Mesenchymal stem cell (in vitro differentiated cells and primary cell): ENCODE results near the gene PCBP2.

Experiments used
- DNase-seq: peaks from one replicate; pipeline ENCODE4 v3.0.0-alpha.2; 2013
- H2AFZ ChIP-seq: one replicate; pipeline ENCODE4 v1.6.1; 2013; ENCODE audit warnings: low read depth, mild to moderate bottlenecking, control low read depth, inconsistent platforms, low read length, moderate library complexity
- H2AK5ac ChIP-seq: 2 replicates; pipeline ENCODE4 v1.6.1; 2013; ENCODE audit warnings: low read length, moderate library complexity, mild to moderate bottlenecking, inconsistent platforms; ENCODE audit not compliant: severe bottlenecking
- H2BK120ac ChIP-seq: one replicate; pipeline ENCODE4 v1.6.1; 2013; ENCODE audit warnings: low read depth, mild to moderate bottlenecking, inconsistent platforms, low read length, moderate library complexity
- H2BK12ac ChIP-seq, 2 experiments: one replicate each; pipeline ENCODE4 v1.6.1; 2013; ENCODE audit warnings: inconsistent platforms in 2 of 2, low read length in 2 of 2, mild to moderate bottlenecking in 2 of 2, moderate library complexity in 2 of 2, control low read depth in 1 of 2
- H2BK15ac ChIP-seq: one replicate; pipeline ENCODE4 v1.6.1; 2013; ENCODE audit warnings: mild to moderate bottlenecking, low read depth, inconsistent platforms; ENCODE audit not compliant: poor library complexity, severe bottlenecking
- H2BK5ac ChIP-seq: 2 replicates; pipeline ENCODE4 v1.6.1; 2013; ENCODE audit warnings: low read depth, mild to moderate bottlenecking, low read length, control low read depth, inconsistent platforms; ENCODE audit not compliant: poor library complexity, severe bottlenecking
- H3K14ac ChIP-seq, 2 experiments: one replicate each; pipeline ENCODE4 v1.6.1; 2013; ENCODE audit warnings: inconsistent platforms in 2 of 2, low read length in 2 of 2, control low read depth in 1 of 2, mild to moderate bottlenecking in 1 of 2, moderate library complexity in 1 of 2
- H3K18ac ChIP-seq, 2 experiments: one replicate each; pipeline ENCODE4 v1.6.1; 2013; ENCODE audit warnings: inconsistent platforms in 2 of 2, low read length in 2 of 2, control low read depth in 1 of 2, low read depth in 1 of 2, mild to moderate bottlenecking in 1 of 2
- H3K23ac ChIP-seq, 2 experiments: one replicate each; pipeline ENCODE4 v1.6.1; 2013; ENCODE audit warnings: inconsistent platforms in 2 of 2, low read length in 2 of 2, mild to moderate bottlenecking in 2 of 2, moderate library complexity in 2 of 2, control low read depth in 1 of 2
- H3K27ac ChIP-seq: 2 replicates; pipeline ENCODE4 v1.5.1; 2013; ENCODE audit warnings: mild to moderate bottlenecking, moderate library complexity, low read length, control low read depth, inconsistent platforms; ENCODE audit not compliant: poor library complexity, severe bottlenecking
- H3K27me3 ChIP-seq, 2 experiments: 2 replicates each; pipeline versions ENCODE4 v1.6.1 to v1.7.0; 2013; ENCODE audit warnings: low read length in 2 of 2, mild to moderate bottlenecking in 2 of 2, moderate library complexity in 2 of 2, control low read depth in 1 of 2, inconsistent platforms in 1 of 2; ENCODE audit not compliant: control insufficient read depth in 1 of 2, insufficient read depth in 1 of 2
- H3K36me3 ChIP-seq, 2 experiments: 2 replicates each; pipeline versions ENCODE4 v1.6.1 to v1.7.0; 2013; ENCODE audit warnings: low read length in 2 of 2, control low read depth in 1 of 2, inconsistent platforms in 1 of 2, low read depth in 1 of 2, mild to moderate bottlenecking in 1 of 2; ENCODE audit not compliant: insufficient read depth in 2 of 2, control insufficient read depth in 1 of 2
- H3K4ac ChIP-seq, 2 experiments: one replicate each; pipeline ENCODE4 v1.6.1; 2013; ENCODE audit warnings: inconsistent platforms in 2 of 2, low read length in 2 of 2, mild to moderate bottlenecking in 2 of 2, moderate library complexity in 2 of 2, control low read depth in 1 of 2, low read depth in 1 of 2
- H3K4me1 ChIP-seq: 2 replicates; pipeline ENCODE4 v1.6.1; 2013; ENCODE audit warnings: low read depth, low read length, control low read depth; ENCODE audit not compliant: control insufficient read depth, insufficient read depth
- H3K4me2 ChIP-seq: 2 replicates; pipeline ENCODE4 v1.6.1; 2013; ENCODE audit warnings: low read length, mild to moderate bottlenecking, inconsistent platforms; ENCODE audit not compliant: poor library complexity, severe bottlenecking
- H3K4me3 ChIP-seq, 2 experiments: 2 replicates each; pipeline versions ENCODE4 v1.5.1 to v1.7.0; 2013; ENCODE audit warnings: low read length in 2 of 2, mild to moderate bottlenecking in 2 of 2, control low read depth in 1 of 2, low read depth in 1 of 2; ENCODE audit not compliant: insufficient read depth in 1 of 2
- H3K79me1 ChIP-seq: replicated peaks from 2 replicates; pipeline ENCODE4 v1.6.1; 2013; ENCODE audit warnings: mild to moderate bottlenecking, control low read depth, low read length, inconsistent platforms; ENCODE audit not compliant: poor library complexity, severe bottlenecking
- H3K9ac ChIP-seq: 2 replicates; pipeline ENCODE4 v1.7.0; 2013; ENCODE audit warnings: mild to moderate bottlenecking, low read length, moderate library complexity
- H3K9me3 ChIP-seq: 2 replicates; pipeline ENCODE4 v1.7.0; 2013; ENCODE audit warnings: mild to moderate bottlenecking, low read length; ENCODE audit not compliant: control insufficient read depth
- H4K8ac ChIP-seq: one replicate; pipeline ENCODE4 v1.6.1; 2013; ENCODE audit warnings: inconsistent platforms, mild to moderate bottlenecking, low read length, moderate library complexity
- H4K91ac ChIP-seq: one replicate; pipeline ENCODE4 v1.6.1; 2013; ENCODE audit warnings: mild to moderate bottlenecking, low read length, inconsistent platforms
- WGBS: methylation state at CpG from one replicate; pipeline ENCODE4 v1.1.7; 2013; ENCODE audit warnings: mixed read lengths; 5-methylcytosine and 5-hydroxymethylcytosine counted together

PCBP2 gene

GRCh38 chr12:53500776-53501614 is 49.1 kb downstream of the PCBP2 start, which contains the start of gene TARBP2:
Gene TARBP2 (plus strand): TSS chr12:53501283. CDS start chr12:53501409, 126 bp downstream.
- Histone ChIP-seq H3K4me1 (peaks cover 36% of the 10 kb centered on the region), H3K27ac (peak within 1 kb of the TSS; percentile 98), H4K91ac (peak within 1 kb of the TSS; percentile 97), H3K14ac (peak within 1 kb of the TSS; percentile 87 to 99), H2BK120ac (peak within 1 kb of the TSS; percentile 80), H3K9ac (peak within 1 kb of the TSS; percentile 100), H3K18ac (peak within 1 kb of the TSS; percentile 98 to 100), H2AFZ (peak within 1 kb of the TSS; percentile 56), H3K36me3 (peaks cover 33 to 35% of the 10 kb centered on the region in 2 experiments), H2BK5ac (peak within 1 kb of the TSS; percentile 83), H2BK12ac (peak within 1 kb of the TSS; percentile 62 to 73), H4K8ac (peak within 1 kb of the TSS; percentile 100), H3K4me2 (peak within 1 kb of the TSS; percentile 87), H2BK15ac (peak within 1 kb of the TSS; percentile 100), H3K4ac (peak within 1 kb of the TSS; percentile 97 to 99), H3K23ac (peak within 1 kb of the TSS in 1 of 2 experiments; percentile 50), H3K27me3 (no peaks in the 10 kb centered on the region), H2AK5ac (peak within 1 kb of the TSS; percentile 58), H3K4me3 (peak within 1 kb of the TSS; percentile 79 to 94), H3K9me3 (no peaks in the 10 kb centered on the region), H3K79me1 (peaks cover 45% of the 10 kb centered on the region)
- WGBS = under 1% methylated on average over 70 of the region's 74 CpGs
- peak; percentile 100 for DNase-seq

- Histone ChIP-seq H3K23ac (no peak overlapping the region), H3K79me1 (peaks cover 46% of the 10 kb centered on the region), H3K18ac (peak overlapping the region; percentile 98 to 100), H3K27me3 (no peaks in the 10 kb centered on the region), H2BK5ac (no peak overlapping the region), H3K14ac (peak overlapping the region in 1 of 2 experiments; percentile 15), H2BK120ac (peak overlapping the region; percentile 80), H3K27ac (peak overlapping the region; percentile 98), H3K4me1 (peaks cover 32% of the 10 kb centered on the region), H2BK12ac (peak overlapping the region; percentile 49 to 73), H2AFZ (peak overlapping the region; percentile 56), H3K9ac (peak overlapping the region; percentile 100), H3K9me3 (no peaks in the 10 kb centered on the region), H3K36me3 (peaks cover 40 to 42% of the 10 kb centered on the region in 2 experiments), H3K4me3 (peak overlapping the region; percentile 79 to 94), H4K91ac (peak overlapping the region; percentile 79), H2BK15ac (peak overlapping the region; percentile 62), H3K4ac (peak overlapping the region; percentile 90 to 94), H4K8ac (peak overlapping the region; percentile 100), H2AK5ac (peak overlapping the region; percentile 55), H3K4me2 (peak overlapping the region; percentile 84)
- WGBS = 85% methylated on average over 10 of the region's 10 CpGs
- DNase-seq = no peak
Observed at GRCh38 chr12:53501615-53502181, 49.8 kb downstream of the PCBP2 start.

- no peak overlapping the region for H3K27ac ChIP-seq
- no peak overlapping the region for H3K14ac ChIP-seq
- H3K4me3 ChIP-seq = peak overlapping the region in 1 of 2 experiments; percentile 94
- no peak overlapping the region for H2BK15ac ChIP-seq
- no peak overlapping the region for H2BK120ac ChIP-seq
- DNase-seq = no peak
- H3K23ac ChIP-seq = no peak overlapping the region
- no peak overlapping the region for H4K91ac ChIP-seq
- H2AK5ac ChIP-seq = peak overlapping the region; percentile 55
- no peak overlapping the region for H2BK5ac ChIP-seq
- H3K36me3 ChIP-seq = peaks cover 43 to 47% of the 10 kb centered on the region in 2 experiments
- no peak overlapping the region for H3K4ac ChIP-seq
- peaks cover 32% of the 10 kb centered on the region for H3K4me1 ChIP-seq
- H4K8ac ChIP-seq = peak overlapping the region; percentile 100
- 91% methylated on average over 5 of the region's 9 CpGs for WGBS
- peak overlapping the region in 1 of 2 experiments; percentile 37 for H3K18ac ChIP-seq
- H2AFZ ChIP-seq = no peak overlapping the region
- peak overlapping the region; percentile 84 for H3K4me2 ChIP-seq
- H2BK12ac ChIP-seq = no peak overlapping the region
- H3K9ac ChIP-seq = peak overlapping the region; percentile 100
- peaks cover 46% of the 10 kb centered on the region for H3K79me1 ChIP-seq
- H3K27me3 ChIP-seq = no peaks in the 10 kb centered on the region
- no peaks in the 10 kb centered on the region for H3K9me3 ChIP-seq
Observed at GRCh38 chr12:53502331-53502730, 50.4 kb downstream of the PCBP2 start.
